Measurements from ENCODE around the gene HPSE.

GRCh38 chr4:83323136-83323535 is 11.5 kb downstream of the HPSE start:
- TF ChIP-seq POLR2AphosphoS5 (IDR thresholded peaks at IDR 0.05; ENCODE audit: insufficient read depth, low read depth, low read length) (no peak), POLR2A (IDR thresholded peaks at IDR 0.05; ENCODE audit: low read depth, low read length) (no peak), FOS (IDR thresholded peaks at IDR 0.05; ENCODE audit: borderline replicate concordance, insufficient read depth, low read length) (no peak), EZH2 (IDR thresholded peaks at IDR 0.05; ENCODE audit: borderline replicate concordance, low read depth, low read length, severe bottlenecking) (no peak), GATA2 (IDR thresholded peaks at IDR 0.05; ENCODE audit: insufficient read depth, insufficient read length, low read depth, low read length) (no peak), JUN (IDR thresholded peaks at IDR 0.05; ENCODE audit: borderline replicate concordance, insufficient read depth, insufficient read length, low read depth) (no peak)
- TF ChIP-seq, protein P1, sequence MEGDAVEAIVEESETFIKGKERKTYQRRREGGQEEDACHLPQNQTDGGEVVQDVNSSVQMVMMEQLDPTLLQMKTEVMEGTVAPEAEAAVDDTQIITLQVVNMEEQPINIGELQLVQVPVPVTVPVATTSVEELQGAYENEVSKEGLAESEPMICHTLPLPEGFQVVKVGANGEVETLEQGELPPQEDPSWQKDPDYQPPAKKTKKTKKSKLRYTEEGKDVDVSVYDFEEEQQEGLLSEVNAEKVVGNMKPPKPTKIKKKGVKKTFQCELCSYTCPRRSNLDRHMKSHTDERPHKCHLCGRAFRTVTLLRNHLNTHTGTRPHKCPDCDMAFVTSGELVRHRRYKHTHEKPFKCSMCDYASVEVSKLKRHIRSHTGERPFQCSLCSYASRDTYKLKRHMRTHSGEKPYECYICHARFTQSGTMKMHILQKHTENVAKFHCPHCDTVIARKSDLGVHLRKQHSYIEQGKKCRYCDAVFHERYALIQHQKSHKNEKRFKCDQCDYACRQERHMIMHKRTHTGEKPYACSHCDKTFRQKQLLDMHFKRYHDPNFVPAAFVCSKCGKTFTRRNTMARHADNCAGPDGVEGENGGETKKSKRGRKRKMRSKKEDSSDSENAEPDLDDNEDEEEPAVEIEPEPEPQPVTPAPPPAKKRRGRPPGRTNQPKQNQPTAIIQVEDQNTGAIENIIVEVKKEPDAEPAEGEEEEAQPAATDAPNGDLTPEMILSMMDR (IDR thresholded peaks at IDR 0.05; ENCODE audit: extremely low read depth in 1 of 2, insufficient read depth in 1 of 2, low read depth in 1 of 2, low read length in 2 of 2) = no peak
